Measurements from ENCODE around the gene GRPEL2. TPM values are rescaled to one million over a fixed set of nuclear protein-coding genes. Genes with fewer than 3 reads are reported as not detected.

Gene GRPEL2
- total and polyA plus RNA-seq, 2 experiments from 2014 or later = 7.6 to 19.6 TPM

GRCh38 chr5:149310488-149310887, 34.8 kb upstream of the GRPEL2 start:
- WGBS (ENCODE audit: low lambda C conversion rate, missing lambda C conversion rate) = 94% methylated on average over 4 of the region's 4 CpGs
- DNase-seq (ENCODE audit: low spot score) = no peak
- Histone ChIP-seq H3K27ac (no peak overlapping the region), H3K27me3 (no peaks in the 10 kb centered on the region), H3K9me2 (replicated peaks; ENCODE audit: insufficient read depth) (no peaks in the 10 kb centered on the region), H4K20me1 (ENCODE audit: insufficient read depth, poor library complexity, severe bottlenecking) (no peaks in the 10 kb centered on the region), H2AFZ (no peak overlapping the region), H3K4me3 (no peak overlapping the region), H3K4me1 (ENCODE audit: insufficient read depth) (no peaks in the 10 kb centered on the region), H3K4me2 (no peak overlapping the region), H3K79me2 (no peaks in the 10 kb centered on the region), H3K36me3 (replicated peaks; ENCODE audit: insufficient read depth, low read depth) (no peaks in the 10 kb centered on the region), H3K9me3 (ENCODE audit: low read depth) (no peaks in the 10 kb centered on the region)
- TF ChIP-seq CTCF (IDR thresholded peaks at IDR 0.05; ENCODE audit: poor library complexity) = no peak
- no peak for TF ChIP-seq EZH2phosphoT487 (IDR thresholded peaks at IDR 0.05; ENCODE audit: low read depth, severe bottlenecking, unreplicated experiment)
- no peak for TF ChIP-seq EZH2 (IDR thresholded peaks at IDR 0.05; ENCODE audit: borderline replicate concordance)

- H3K27me3 ChIP-seq = no peaks in the 10 kb centered on the region
- TF ChIP-seq EZH2 (IDR thresholded peaks at IDR 0.05; ENCODE audit: borderline replicate concordance) = no peak
- TF ChIP-seq CTCF (IDR thresholded peaks at IDR 0.05; ENCODE audit: poor library complexity) = no peak
- TF ChIP-seq EZH2phosphoT487 (IDR thresholded peaks at IDR 0.05; ENCODE audit: low read depth, severe bottlenecking, unreplicated experiment) = no peak
- no peaks in the 10 kb centered on the region for H4K20me1 ChIP-seq (ENCODE audit: insufficient read depth, poor library complexity, severe bottlenecking)
- no peaks in the 10 kb centered on the region for H3K9me3 ChIP-seq (ENCODE audit: low read depth)
- no peaks in the 10 kb centered on the region for H3K9me2 ChIP-seq (replicated peaks; ENCODE audit: insufficient read depth)
- H3K4me3 ChIP-seq = no peak overlapping the region
- no peaks in the 10 kb centered on the region for H3K36me3 ChIP-seq (replicated peaks; ENCODE audit: insufficient read depth, low read depth)
- H3K4me1 ChIP-seq (ENCODE audit: insufficient read depth) = no peaks in the 10 kb centered on the region
- no peak overlapping the region for H3K27ac ChIP-seq
- WGBS (ENCODE audit: low lambda C conversion rate, missing lambda C conversion rate) = 62% methylated on average over 10 of the region's 10 CpGs
- H2AFZ ChIP-seq = no peak overlapping the region
- H3K79me2 ChIP-seq = no peaks in the 10 kb centered on the region
- DNase-seq (ENCODE audit: low spot score) = peak; percentile 65
- no peak overlapping the region for H3K4me2 ChIP-seq
Measured at GRCh38 chr5:149310947-149311658, 34.2 kb upstream of the GRPEL2 start.

DNA sequence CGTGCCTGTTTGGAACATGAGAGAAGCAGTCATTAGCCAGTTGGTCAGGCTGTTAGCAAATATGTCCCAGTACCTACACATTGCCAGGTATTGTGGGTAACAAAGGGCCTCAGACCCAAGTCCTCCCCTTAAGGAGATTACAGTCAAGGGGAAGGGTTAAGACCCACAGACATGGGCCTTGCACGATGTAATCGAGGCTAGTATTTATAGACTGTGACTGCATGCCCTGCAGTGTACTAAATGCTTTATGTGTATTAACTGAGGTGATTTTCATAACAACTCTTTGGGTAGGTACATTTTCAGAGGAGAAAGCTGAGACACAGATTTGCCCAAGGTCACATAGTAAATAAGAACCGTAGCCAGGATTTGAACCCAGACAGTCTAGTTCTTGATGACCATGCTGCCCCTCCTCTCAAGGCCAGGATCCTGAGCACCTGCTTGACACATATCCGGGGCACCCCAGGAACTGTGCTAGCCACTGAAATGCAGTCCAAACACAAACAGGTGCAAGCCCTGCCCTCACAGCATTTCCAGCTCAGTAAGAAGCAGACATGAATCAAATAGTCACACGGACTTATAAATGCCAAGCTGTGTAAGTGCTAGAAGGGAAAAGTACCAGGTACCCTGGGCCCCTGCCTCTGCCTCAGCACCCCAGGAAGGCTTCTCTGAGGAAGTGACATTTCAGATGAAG, 32.0 kb upstream of the GRPEL2 start:
- Histone ChIP-seq H3K36me3 (replicated peaks; ENCODE audit: insufficient read depth, low read depth) (no peaks in the 10 kb centered on the region), H3K4me1 (ENCODE audit: insufficient read depth) (no peaks in the 10 kb centered on the region), H3K4me3 (no peak overlapping the region), H4K20me1 (ENCODE audit: insufficient read depth, poor library complexity, severe bottlenecking) (no peaks in the 10 kb centered on the region), H2AFZ (no peak overlapping the region), H3K79me2 (no peaks in the 10 kb centered on the region), H3K9me3 (ENCODE audit: low read depth) (no peaks in the 10 kb centered on the region), H3K27ac (no peak overlapping the region), H3K4me2 (no peak overlapping the region), H3K9me2 (replicated peaks; ENCODE audit: insufficient read depth) (no peaks in the 10 kb centered on the region), H3K27me3 (no peaks in the 10 kb centered on the region)
- no peak for DNase-seq (ENCODE audit: low spot score)
- no peak for TF ChIP-seq CTCF (IDR thresholded peaks at IDR 0.05; ENCODE audit: poor library complexity)
- TF ChIP-seq EZH2 (IDR thresholded peaks at IDR 0.05; ENCODE audit: borderline replicate concordance) = no peak
- TF ChIP-seq EZH2phosphoT487 (IDR thresholded peaks at IDR 0.05; ENCODE audit: low read depth, severe bottlenecking, unreplicated experiment) = no peak
- 78% methylated on average over 6 of the region's 6 CpGs for WGBS (ENCODE audit: low lambda C conversion rate, missing lambda C conversion rate)

All from hepatocyte (in vitro differentiated cells).